Prostate gland (tissue), 2 donors: ENCODE measurements around the gene NTM. TPM values are rescaled to one million over a fixed set of nuclear protein-coding genes. Genes with fewer than 3 reads are reported as not detected.

Source experiments
- DNase-seq: peaks from one replicate; pipeline ENCODE4 v3.0.0-alpha.2; 2019; ENCODE audit warnings: low spot score
- H3K27ac ChIP-seq, 2 donors: fragments of 200-600 bp; sonication (generic); 2 replicates each; pipeline ENCODE4 v1.5.1; 2017 to 2019
- H3K27me3 ChIP-seq: fragments of 200-600 bp; sonication (generic); replicated peaks from 2 replicates; pipeline ENCODE4 v1.5.1; 2019; ENCODE audit not compliant: insufficient read depth
- H3K36me3 ChIP-seq, 2 donors: fragments of 200-600 bp; sonication (generic); 1 replicate in 1 of 2; 2 replicates in 1 of 2; pipeline versions ENCODE4 v1.5.1 to v1.8.1; 2017 to 2019
- H3K4me1 ChIP-seq: fragments of 200-600 bp; sonication (generic); replicated peaks from 2 replicates; pipeline ENCODE4 v1.5.1; 2019
- H3K4me3 ChIP-seq, 2 donors: fragments of 200-600 bp; sonication (generic); 2 replicates each; pipeline ENCODE4 v1.5.1; 2017 to 2019
- H3K9me3 ChIP-seq: fragments of 200-600 bp; sonication (generic); 2 replicates; pipeline ENCODE4 v1.5.1; 2017
- POLR2A ChIP-seq: fragments of 450-650 bp; IDR thresholded peaks from one replicate; pipeline ENCODE4 v1.6.1; 2016; ENCODE audit warnings: antibody characterized with exemption, mild to moderate bottlenecking
- POLR2AphosphoS5 ChIP-seq: sonication (generic); formaldehyde crosslinking; IDR thresholded peaks from one replicate; pipeline ENCODE4 v1.6.1; 2017; ENCODE audit warnings: antibody characterized with exemption
- WGBS: methylation state at CpG from one replicate; pipeline ENCODE4 v1.1.5; 2018; 5-methylcytosine and 5-hydroxymethylcytosine counted together
- intact Hi-C: fragments of 100-400 bp; cut with DNase I; formaldehyde crosslinking; loops from one replicate; pipeline ENCODE4 v1.14.2; 2022
- total RNA-seq, 2 donors: library from RNA; depleted of rRNA; stranded (reverse); fragments of >200 nt; gene quantifications; one replicate each; pipeline ENCODE4 v1.1.0, GENCODE V29; 2016
- TF ChIP-seq, protein P1 (sequence below), 4 experiments: fragments of 200-600 bp in 2 of 4; fragments of 450-650 bp in 2 of 4; sonication (generic) in 2 of 4; IDR thresholded peaks; 1 replicate in 3 of 4; 2 replicates in 1 of 4; pipeline ENCODE4 v1.5.1; 2016 to 2019; ENCODE audit warnings: antibody characterized with exemption in 4 of 4, mild to moderate bottlenecking in 2 of 4, moderate library complexity in 2 of 4

The NTM gene
- total RNA-seq, 2 donors from 2014 or later = 7.4 TPM; not detected in 1

- no peak overlapping the region for H3K4me3 ChIP-seq
- no peak for TF ChIP-seq POLR2A
- TF ChIP-seq, protein P1, sequence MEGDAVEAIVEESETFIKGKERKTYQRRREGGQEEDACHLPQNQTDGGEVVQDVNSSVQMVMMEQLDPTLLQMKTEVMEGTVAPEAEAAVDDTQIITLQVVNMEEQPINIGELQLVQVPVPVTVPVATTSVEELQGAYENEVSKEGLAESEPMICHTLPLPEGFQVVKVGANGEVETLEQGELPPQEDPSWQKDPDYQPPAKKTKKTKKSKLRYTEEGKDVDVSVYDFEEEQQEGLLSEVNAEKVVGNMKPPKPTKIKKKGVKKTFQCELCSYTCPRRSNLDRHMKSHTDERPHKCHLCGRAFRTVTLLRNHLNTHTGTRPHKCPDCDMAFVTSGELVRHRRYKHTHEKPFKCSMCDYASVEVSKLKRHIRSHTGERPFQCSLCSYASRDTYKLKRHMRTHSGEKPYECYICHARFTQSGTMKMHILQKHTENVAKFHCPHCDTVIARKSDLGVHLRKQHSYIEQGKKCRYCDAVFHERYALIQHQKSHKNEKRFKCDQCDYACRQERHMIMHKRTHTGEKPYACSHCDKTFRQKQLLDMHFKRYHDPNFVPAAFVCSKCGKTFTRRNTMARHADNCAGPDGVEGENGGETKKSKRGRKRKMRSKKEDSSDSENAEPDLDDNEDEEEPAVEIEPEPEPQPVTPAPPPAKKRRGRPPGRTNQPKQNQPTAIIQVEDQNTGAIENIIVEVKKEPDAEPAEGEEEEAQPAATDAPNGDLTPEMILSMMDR (IDR thresholded peaks at IDR 0.05) = no peak
- TF ChIP-seq POLR2AphosphoS5 = no peak
- no peak for DNase-seq
- no peaks in the 10 kb centered on the region for H3K9me3 ChIP-seq
- no peaks in the 10 kb centered on the region for H3K4me1 ChIP-seq
- intact Hi-C loops = no loop called here
- WGBS = 51% methylated on average over 4 of the region's 4 CpGs
- peaks cover 3% of the 10 kb centered on the region for H3K27me3 ChIP-seq
- H3K36me3 ChIP-seq = no peaks in the 10 kb centered on the region
- no peak overlapping the region for H3K27ac ChIP-seq
Observed at GRCh38 chr11:131940126-131940525, 569.7 kb downstream of the NTM start.

DNA sequence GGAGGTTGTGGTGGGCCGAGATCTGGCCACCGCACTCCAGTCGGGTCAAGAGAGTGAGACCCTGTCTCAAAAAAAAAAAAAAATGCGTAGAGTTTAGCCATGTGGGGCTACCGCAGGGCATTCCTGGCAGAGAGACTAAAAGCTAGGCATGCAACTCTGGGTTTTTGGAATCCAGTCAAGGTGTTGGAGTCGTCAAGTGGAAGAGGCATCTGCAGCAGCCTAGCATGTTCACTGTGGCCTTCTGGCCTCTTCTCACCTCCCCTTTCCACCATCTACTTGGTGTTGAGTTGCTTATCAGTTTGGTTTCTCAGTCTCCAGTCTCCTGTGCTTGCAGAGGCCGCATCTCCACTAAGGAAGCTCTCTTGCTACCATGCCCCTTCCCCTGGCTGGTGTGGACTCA is 572.5 kb downstream of the NTM start:
- H3K36me3 ChIP-seq = no peaks in the 10 kb centered on the region
- no peak for DNase-seq
- H3K27me3 ChIP-seq = peaks cover 3% of the 10 kb centered on the region
- 74% methylated on average over 7 of the region's 7 CpGs for WGBS
- no peaks in the 10 kb centered on the region for H3K4me1 ChIP-seq
- TF ChIP-seq, protein P1 (IDR thresholded peaks at IDR 0.05) = no peak
- TF ChIP-seq POLR2AphosphoS5 (no peak), POLR2A (no peak)
- H3K9me3 ChIP-seq = no peaks in the 10 kb centered on the region
- intact Hi-C loops = no loop called here
- H3K4me3 ChIP-seq = no peak overlapping the region
- no peak overlapping the region for H3K27ac ChIP-seq

- WGBS = 49% methylated on average over 6 of the region's 6 CpGs
- Histone ChIP-seq H3K4me3 (no peak overlapping the region), H3K4me1 (no peaks in the 10 kb centered on the region), H3K27me3 (peaks cover 3% of the 10 kb centered on the region), H3K27ac (no peak overlapping the region), H3K9me3 (no peaks in the 10 kb centered on the region), H3K36me3 (no peaks in the 10 kb centered on the region)
- no peak for TF ChIP-seq POLR2AphosphoS5
- intact Hi-C loops = no loop called here
- no peak for DNase-seq
Observed at GRCh38 chr11:131943295-131943694, 572.9 kb downstream of the NTM start.

GRCh38 chr11:131944736-131945135 is 574.3 kb downstream of the NTM start:
- intact Hi-C loops = no loop called here
- H3K27me3 ChIP-seq = peaks cover 3% of the 10 kb centered on the region
- TF ChIP-seq POLR2AphosphoS5 = no peak
- no peak for TF ChIP-seq POLR2A
- DNase-seq = no peak
- H3K27ac ChIP-seq = no peak overlapping the region
- H3K4me3 ChIP-seq = no peak overlapping the region
- no peaks in the 10 kb centered on the region for H3K36me3 ChIP-seq
- no peaks in the 10 kb centered on the region for H3K9me3 ChIP-seq
- 69% methylated on average over 6 of the region's 6 CpGs for WGBS
- H3K4me1 ChIP-seq = no peaks in the 10 kb centered on the region

DNA sequence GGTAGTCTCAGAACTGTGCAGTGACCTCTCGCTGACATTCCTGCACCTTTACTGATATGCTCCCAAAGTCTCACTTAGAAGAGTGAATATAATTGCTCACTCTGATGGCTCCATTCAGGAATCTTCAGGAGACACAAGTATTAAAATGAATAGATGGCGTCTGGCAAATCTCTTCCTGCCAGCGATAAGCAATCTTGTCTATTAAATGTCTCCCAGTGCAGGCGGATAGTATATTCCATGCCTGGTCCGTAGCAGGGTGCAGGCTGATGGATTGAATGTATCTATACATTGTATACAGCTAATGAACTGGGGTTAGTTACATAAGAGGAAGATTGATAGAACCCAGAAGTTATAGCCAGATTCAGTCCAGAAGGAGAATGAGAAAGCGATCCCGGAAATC is 575.3 kb downstream of the NTM start:
- TF ChIP-seq POLR2A = no peak
- TF ChIP-seq, protein P1 (IDR thresholded peaks at IDR 0.05) = no peak
- no peak for TF ChIP-seq POLR2AphosphoS5
- H3K4me3 ChIP-seq = no peak overlapping the region
- 91% methylated on average over 7 of the region's 7 CpGs for WGBS
- intact Hi-C loops = no loop called here
- H3K27ac ChIP-seq = no peak overlapping the region
- peaks cover 3% of the 10 kb centered on the region for H3K27me3 ChIP-seq
- H3K4me1 ChIP-seq = no peaks in the 10 kb centered on the region
- DNase-seq = no peak
- H3K36me3 ChIP-seq = no peaks in the 10 kb centered on the region
- no peaks in the 10 kb centered on the region for H3K9me3 ChIP-seq

GRCh38 chr11:131947511-131947910 is 577.1 kb downstream of the NTM start:
- Histone ChIP-seq H3K27ac (no peak overlapping the region), H3K4me3 (no peak overlapping the region), H3K36me3 (no peaks in the 10 kb centered on the region), H3K27me3 (peaks cover 3% of the 10 kb centered on the region), H3K4me1 (no peaks in the 10 kb centered on the region), H3K9me3 (no peaks in the 10 kb centered on the region)
- WGBS = 89% methylated on average over 2 of the region's 2 CpGs
- TF ChIP-seq POLR2A (no peak), POLR2AphosphoS5 (no peak)
- TF ChIP-seq, protein P1 (IDR thresholded peaks at IDR 0.05) = no peak
- no peak for DNase-seq
- intact Hi-C loops = no loop called here
